HK-2 (cell line): ENCODE results near the gene TMCC2.
"Not testable (repeated sequence)": the region's sequence is repeated elsewhere in the genome, so short reads cannot be mapped to it uniquely, and the experiment has no call there.

Experiments
- DNase-seq: peaks from one replicate; pipeline ENCODE4 v3.0.0-alpha.2; 2018; ENCODE audit not compliant: unreplicated experiment

The TMCC2 gene

GRCh38 chr1:205280666-205281395, 53.1 kb downstream of the TMCC2 start:
- DNase-seq, result not testable (repeated sequence)

- no peak for DNase-seq
Observed at GRCh38 chr1:205283270-205284147, 55.8 kb downstream of the TMCC2 start.

DNA sequence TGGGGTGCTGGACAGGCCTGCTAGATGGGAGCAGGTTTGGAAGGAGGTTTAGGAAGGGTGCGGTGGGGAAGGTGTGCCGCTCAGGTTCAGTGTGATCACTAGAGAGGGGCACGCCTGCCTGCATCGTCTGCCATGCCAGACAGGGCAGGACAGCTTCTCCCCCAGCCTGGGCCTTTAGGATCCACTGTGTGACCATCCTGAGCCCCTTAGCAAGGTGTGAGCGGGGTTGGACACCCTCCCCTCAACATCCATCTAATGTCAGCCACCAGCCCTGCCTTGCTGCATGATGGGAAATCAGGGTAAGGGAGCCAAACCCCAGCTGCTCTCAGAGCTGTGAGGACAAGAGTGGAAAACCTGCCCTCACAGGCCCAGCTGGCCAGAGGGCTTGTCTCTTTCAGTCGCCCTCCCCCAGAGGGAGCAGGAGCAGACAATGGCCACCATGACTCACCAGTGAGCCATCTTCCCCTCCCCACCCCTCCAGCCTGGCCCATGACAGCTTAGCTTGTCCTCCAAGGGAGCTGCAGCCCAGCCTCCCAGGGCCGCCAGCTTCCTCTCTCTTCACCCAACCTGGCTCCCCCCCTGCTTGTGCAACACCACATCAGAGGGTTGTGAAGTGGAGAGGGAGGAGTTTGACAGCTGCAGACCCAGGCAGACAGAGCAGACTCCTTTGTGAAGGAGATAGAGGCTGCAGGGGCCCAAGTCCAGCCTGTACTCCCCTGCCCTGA, 56.8 kb downstream of the TMCC2 start:
- DNase-seq, result peak; percentile 99

GRCh38 chr1:205285381-205286101, 57.8 kb downstream of the TMCC2 start:
- DNase-seq, result no peak

DNA sequence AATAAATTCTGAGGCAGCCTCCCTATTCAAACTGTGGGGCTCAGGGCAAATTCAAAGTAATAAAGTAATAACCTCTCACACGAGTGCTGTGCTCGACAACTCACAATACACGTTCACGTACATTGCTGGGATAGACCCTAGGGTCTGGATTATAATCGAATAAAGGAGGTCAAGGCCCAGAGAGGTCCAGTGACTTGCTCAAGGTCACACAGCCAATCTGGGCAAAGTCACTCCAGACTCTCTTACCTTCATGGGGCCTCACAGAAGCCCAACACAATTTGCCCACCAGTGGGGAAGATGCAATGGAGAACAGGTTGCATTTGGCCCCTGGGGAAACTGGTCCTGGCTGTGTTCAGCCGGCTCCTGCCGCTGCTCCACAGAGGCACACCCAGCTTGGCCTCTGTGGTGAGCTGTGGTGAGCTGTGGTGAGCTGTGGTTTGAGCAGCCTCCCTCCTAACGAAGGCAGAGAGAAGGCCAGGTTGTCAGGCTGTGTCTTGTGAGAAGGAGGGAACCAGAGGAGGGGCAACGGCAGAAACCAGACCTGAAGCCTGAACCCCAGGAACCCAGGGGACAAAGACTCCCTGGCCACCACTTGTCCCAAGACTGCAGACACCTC, 58.7 kb downstream of the TMCC2 start:
- DNase-seq, result peak; percentile 63

DNA sequence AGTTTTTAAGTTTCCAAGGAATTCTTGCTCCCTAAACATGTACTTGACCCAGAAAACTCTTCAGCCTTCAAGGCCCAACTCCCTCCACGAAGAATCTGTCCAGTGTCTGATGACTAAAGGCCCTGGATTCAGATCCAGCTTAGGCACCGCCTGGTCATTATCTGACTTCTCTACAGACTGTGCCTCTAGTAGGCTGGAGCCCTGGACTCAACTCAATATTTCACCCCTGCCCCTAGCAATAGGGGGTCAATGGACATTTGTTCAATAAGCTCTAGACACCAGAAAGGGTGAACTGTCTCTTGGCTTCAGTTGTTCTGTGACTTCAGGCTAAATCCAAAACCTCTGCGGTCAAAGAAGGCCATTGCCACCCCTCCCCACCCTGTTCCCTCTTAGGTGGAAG, 59.3 kb downstream of the TMCC2 start:
- no peak for DNase-seq

- DNase-seq, result peak; percentile 60
Observed at GRCh38 chr1:205287767-205288559, 60.2 kb downstream of the TMCC2 start.

GRCh38 chr1:205291596-205291995, 63.9 kb downstream of the TMCC2 start:
- no peak for DNase-seq

GRCh38 chr1:205293350-205294074, 65.8 kb downstream of the TMCC2 start:
- no peak for DNase-seq

GRCh38 chr1:205294175-205294917, 66.6 kb downstream of the TMCC2 start:
- DNase-seq, result peak; percentile 92

- DNase-seq, result no peak
Observed at GRCh38 chr1:205294934-205295333, 67.2 kb downstream of the TMCC2 start.

DNA sequence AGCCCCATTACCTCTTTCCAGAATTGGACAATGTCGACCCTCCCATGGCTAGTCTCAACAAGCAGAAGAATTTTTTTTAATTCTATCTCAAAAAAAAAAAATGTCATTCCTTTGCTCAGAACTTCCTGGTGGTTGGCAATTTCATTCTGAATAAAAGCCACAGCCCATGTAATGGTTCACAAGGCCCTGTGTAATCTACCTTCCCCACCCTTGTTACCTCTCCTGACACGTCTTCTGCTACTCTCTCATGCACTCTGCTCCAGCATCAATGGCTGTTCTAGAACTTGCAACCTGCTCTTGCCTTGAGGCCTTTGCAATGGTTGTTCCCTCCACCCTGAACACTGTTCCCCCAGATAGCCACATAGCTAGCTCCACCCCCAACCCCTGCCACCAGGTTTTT, 68.4 kb downstream of the TMCC2 start:
- no peak for DNase-seq

DNA sequence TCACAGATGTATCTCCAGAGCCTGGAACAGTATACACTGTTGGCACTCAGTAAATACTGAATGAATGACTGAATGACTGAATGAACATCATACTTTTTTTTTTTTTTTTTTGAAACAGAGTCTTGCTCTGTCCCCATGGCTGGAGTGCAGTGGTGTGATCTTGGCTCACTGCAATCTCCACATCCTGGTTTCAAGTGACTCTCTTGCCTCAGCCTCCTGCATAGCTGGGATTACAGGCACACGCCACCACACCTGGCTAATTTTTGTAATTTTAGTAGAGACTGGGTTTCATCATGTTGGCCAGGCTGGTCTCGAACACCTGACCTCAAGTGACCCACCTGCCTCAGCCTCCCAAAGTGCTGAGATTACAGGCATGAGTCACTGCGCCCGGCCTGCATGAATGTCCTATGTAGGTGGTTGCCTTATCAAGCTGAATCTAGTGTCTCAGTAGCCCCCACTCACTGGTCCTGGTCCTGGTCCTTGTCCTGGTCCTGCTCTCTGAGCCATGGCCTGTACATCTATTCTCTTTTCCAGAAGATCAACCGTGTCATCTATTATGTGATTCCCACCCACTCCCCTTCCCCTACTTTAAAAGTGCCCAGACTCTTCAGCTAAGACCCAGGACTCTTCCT, 69.9 kb downstream of the TMCC2 start:
- not testable (repeated sequence) for DNase-seq

DNA sequence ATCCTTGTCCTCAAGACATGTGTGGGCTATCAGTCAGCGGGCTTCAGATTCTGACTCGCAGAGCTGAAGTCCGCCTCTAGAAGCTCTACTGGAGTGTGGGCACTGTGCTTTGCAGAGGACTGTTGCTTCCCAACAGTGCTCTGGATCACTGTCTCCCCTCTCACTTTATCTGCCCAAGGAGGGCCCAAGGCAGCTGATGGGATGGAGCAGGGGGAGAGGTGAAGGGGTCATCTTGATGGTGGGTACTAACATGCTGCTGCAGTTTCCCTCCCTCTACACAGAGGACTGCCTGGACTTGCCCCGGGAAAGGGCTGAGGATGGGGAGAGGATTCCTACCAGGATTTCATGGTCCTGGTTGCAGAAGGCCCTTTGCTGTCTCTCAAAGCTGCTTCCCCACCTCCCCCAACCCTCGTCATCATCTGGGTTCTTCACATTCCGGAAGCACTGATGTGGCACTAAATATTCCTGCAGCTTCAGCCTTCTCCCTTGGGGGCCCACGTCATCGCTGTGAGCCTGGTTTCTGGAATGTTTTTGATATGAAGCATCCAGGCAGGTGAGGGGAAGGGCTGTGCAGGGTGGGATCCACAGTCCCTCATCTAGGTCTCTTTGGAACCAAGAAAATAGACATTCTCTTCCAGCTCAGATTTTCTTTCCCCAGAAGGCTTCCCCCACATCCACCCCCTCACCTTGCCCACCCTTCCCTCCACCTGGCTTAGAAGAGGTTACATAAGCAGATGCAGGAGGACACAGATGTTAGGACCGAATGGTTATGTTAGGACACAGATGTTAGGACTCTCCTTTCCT, 70.6 kb downstream of the TMCC2 start:
- DNase-seq, result peak; percentile 97

- no peak for DNase-seq
Observed at GRCh38 chr1:205300149-205300548, 72.4 kb downstream of the TMCC2 start.

- peak; percentile 99 for DNase-seq
Observed at GRCh38 chr1:205301205-205301821, 73.6 kb downstream of the TMCC2 start.
